GM19238 (cell line): ENCODE data around the gene CTBP2.

Source experiments
- DNase-seq: peaks from one replicate; pipeline ENCODE4 v3.0.0; 2011; ENCODE audit warnings: low spot score; ENCODE audit not compliant: insufficient read length

CTBP2 gene

GRCh38 chr10:124977648-124978375 lies 182.6 kb downstream of the CTBP2 start:
- DNase-seq, result no peak

GRCh38 chr10:124977161-124977560 lies 183.2 kb downstream of the CTBP2 start:
- DNase-seq, result no peak

GRCh38 chr10:124975977-124976514 lies 184.3 kb downstream of the CTBP2 start:
- no peak for DNase-seq

- DNase-seq, result no peak
These were observed 186.2 kb downstream of the CTBP2 start for GRCh38 chr10:124974131-124974530.

GRCh38 chr10:124972637-124973036 lies 187.7 kb downstream of the CTBP2 start:
- no peak for DNase-seq

DNA sequence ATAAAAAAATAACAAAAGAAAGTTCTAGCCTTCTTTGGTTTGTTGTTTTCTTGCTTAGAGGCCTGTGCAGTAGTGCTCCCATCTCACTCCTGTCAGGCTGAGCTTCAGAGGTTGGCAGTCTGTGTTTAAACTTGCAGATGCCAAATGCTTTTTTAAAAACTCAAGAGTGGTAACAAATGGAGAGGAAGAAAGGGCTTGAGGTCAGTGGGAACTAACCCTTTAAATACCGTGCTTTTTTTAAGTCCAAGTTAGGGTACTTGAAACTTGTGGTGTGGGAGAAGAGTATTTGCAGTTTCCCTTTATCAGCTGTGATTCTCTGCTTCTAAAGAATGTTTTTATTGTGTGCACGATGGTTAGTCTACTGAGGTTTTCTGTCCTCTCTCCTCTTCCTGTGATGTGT lies 189.1 kb downstream of the CTBP2 start:
- DNase-seq, result no peak

DNA sequence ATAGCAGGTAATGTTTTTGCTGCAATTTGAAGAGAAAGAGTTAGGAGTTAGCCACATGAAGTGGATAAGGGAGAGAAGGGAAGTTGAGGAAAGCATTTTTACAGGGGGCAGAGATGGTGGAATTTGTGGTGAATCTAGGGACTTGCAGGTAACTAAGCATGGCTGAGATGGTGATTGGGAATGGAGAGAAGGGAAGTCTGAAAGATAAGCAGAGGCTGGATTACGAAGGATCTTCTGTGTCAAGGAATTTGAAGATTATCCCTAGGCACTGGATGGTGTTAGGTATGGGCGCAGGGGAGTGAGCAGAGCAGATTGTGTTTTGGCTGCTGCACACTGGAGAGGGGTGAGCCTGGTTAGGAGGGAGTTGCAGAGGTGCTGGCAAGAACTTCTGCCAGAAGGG lies 193.1 kb downstream of the CTBP2 start:
- DNase-seq, result no peak

DNA sequence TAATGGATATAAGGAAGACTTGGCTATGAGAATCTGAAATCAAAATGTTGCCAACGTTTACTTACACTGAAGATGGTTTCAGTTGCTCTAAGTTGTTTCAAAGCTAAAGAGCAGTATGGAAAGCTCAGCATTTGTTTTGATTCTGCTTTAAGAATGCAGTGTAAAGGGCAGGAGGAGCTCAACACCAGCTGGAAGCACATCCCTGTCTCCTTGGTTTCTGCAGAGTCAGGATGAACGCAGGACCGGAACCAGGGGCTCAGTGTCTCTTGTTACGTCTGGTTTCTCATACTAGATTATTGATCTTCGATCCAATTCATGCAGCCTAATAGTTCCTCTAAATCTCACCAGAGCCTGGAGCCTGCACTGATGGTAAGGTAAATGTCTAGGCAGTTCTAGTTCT lies 194.4 kb downstream of the CTBP2 start:
- no peak for DNase-seq

DNA sequence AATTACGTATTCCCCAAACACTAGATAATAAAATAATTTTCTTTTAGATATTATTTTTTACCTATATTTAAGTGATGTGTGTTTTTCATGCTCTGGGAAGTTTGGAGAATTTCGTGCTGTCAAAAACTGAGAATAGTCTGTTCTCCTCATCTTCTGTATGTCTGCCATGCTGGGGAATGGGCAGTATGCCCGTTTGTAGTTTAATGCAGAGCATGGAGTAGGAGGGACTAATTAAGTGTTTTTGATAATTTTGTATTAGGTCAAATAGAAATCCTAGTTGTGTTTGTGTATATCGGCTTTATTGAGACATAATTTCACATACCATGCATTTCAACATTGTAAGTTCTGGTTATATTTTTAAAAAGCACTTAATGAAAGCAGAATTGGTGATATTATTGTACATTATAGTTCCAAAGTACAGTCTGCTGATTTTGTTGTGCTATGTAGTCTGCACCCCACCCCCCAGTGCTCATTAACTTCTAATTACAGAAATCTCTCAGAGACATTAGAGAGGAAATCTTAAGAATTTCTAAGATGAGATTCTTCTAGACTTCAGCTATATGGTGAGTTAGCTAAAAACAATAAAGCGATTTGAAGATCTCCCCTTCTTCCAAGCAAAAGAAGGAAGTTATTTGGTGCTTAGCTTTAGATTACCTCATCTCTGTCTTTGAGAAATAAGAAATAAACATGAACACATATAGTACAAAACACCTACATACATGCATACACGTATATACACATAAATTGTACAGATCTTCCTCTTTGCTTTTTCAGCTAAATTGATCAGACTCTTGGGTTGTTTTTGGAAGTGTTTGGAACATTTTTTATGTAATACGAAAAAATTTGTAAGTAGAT lies 196.3 kb downstream of the CTBP2 start:
- DNase-seq, result no peak

- no peak for DNase-seq
These were observed 197.9 kb downstream of the CTBP2 start for GRCh38 chr10:124962421-124962820.

DNA sequence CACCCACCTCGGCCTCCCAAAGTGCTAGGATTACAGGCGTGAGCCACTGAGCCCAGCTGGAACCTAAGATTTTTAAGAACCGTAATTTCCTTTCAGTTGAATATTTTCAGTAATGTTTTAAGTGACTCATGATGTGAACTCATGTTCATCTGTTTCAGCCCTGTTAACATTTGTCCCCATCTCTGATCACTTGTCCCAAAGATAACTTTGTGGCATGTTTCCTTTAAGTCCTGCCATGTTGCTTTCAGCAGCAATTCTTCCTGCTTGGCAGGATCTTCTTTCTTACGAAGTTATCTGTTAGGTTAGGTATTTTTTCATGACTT lies 199.2 kb downstream of the CTBP2 start:
- DNase-seq, result no peak

DNA sequence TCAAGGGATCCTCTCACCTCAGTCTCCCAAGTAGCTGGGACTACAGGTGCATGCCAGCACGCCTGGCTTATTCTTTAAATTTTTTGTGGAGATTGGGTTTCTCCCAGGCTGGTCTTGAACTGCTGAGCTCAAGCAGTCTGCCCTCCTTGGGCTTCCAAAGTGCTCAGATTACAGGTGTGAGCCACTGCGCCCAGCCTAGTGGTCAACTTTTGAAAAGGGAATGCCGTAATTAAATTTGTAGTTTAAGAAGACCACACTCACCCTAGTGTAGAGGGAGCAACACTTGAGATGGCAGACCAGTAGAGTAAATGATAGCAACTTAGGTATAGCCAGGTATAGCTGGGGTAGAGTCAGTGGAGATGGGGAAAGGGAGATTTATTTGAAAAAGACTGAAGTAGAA lies 200.8 kb downstream of the CTBP2 start:
- no peak for DNase-seq

- no peak for DNase-seq
These were observed 202.9 kb downstream of the CTBP2 start for GRCh38 chr10:124957404-124957947.

GRCh38 chr10:124956764-124957163 lies 203.6 kb downstream of the CTBP2 start:
- DNase-seq, result no peak

DNA sequence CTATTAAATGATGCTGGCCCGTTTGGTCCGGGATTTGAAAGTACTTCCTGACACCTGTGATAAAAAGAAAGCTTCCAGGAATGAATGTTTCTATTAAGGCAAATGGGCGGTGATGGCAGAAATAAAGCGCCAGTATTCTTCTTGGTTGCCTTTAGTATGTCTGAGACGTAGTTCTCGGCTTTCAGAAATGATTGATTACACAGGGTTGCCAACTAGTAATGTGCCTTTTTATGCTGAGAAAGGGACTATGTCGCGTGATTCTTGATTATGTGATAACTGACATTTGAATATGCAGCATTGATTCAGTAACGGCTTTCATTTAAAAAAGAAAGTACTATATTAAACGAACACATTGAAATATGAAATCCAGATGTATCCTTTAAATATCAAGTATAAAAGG lies 204.5 kb downstream of the CTBP2 start:
- DNase-seq, result no peak

DNA sequence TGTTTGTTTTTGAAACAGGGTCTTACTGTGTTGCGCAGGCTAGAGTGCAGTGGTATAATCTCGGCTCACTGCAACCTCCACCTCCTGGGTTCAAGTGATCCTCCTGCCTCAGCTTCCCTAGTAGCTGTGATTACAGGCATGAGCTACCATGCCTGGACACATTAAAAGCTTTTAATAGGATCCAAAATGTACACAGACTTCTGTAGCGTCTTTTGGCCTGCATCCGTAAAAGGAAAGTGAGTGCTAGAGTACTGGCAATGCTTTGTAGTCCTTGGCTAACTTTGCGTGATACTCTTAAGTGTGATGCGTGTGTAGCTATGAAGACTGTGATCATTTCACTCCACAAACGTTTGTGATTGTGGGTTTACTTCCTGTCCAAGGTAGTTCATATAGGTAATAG lies 205.1 kb downstream of the CTBP2 start:
- no peak for DNase-seq

- DNase-seq, result no peak
These were observed 206.9 kb downstream of the CTBP2 start for GRCh38 chr10:124953421-124953820.

DNA sequence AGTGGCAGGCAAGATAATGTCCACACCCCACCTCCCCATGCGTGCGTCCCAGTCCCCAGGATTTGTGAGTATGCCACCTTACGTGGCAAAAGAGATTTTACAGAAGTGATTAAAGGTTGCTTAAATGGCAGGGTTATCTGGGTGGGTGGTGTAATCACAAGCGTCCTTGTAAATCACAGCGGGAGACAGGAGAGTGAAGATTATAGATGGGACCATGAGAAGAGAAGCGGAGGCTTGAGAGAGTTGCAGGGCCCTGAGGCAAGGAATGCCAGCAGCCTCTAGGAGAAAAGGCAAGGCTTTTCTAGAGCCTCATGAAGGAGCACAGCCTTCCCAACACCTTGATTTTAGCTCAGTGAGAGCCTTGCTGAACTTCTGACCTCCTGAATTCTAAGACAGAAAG lies 208.2 kb downstream of the CTBP2 start:
- DNase-seq, result no peak

- DNase-seq, result no peak
These were observed 210.8 kb downstream of the CTBP2 start for GRCh38 chr10:124949543-124949942.

GRCh38 chr10:124946945-124947344 lies 213.4 kb downstream of the CTBP2 start:
- DNase-seq, result no peak

DNA sequence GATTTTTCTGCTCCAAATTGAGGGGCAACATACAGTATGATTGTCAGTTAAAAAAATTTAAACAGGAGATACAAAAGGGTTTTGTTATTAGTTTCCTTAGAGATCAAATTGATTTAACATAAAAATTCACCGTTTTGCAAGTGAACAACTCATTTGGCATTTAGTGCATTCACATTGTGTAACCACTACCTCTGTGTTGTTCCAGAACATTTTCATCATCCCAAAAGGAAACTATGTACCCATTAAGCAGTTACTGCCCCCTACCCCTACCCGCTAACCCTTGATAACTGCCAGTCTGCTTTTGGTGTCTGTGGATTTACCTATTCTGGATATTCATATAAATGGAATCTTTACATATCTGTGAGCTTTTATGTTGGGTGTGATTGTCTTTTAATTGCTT lies 215.4 kb downstream of the CTBP2 start:
- no peak for DNase-seq

DNA sequence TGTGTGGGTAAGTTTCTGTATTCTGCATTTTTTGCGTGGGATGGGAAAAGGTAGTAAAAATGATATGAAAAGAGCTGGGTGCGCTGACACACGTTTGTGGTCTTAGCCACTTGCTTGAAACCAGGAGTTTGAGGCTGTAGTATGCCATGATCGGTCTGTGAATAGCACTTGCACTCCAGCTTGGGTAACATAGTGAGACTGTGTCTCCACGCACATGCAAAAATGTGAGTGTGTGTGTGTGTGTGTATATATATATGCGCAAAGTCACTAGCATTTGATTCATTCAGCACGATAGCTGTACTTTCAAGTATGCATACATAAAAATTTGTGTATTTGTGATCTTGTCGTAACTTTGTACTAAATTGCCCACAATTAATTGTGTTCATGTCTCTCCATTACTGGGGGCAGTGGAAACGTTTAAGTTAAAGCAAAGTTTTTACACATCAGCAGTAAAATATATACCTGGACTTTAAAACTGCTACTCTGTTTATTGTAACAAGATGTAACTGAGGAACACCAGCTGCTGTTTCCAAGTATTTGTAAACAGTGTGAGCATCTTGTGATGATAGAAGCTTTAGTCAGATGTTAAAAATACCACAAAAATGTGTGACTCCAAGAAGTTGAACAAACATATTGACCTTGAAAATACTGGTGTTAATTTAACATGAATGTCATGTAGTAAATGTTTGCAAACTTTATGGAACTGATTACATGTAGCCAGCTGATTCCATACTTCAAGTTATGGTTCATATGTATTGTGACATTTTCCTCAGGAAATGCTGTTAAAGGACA lies 216.9 kb downstream of the CTBP2 start:
- DNase-seq, result no peak
